H9 (cell line): ENCODE measurements around the gene DTNA. TPM values are rescaled to one million over a fixed set of nuclear protein-coding genes. Genes with fewer than 3 reads are reported as not detected.

Experiments
- DNase-seq: peaks from one replicate; pipeline ENCODE4 v3.0.0-alpha.2; 2017
- H2AFZ ChIP-seq: one replicate; pipeline ENCODE4 v1.6.1; 2013; ENCODE audit warnings: mild to moderate bottlenecking, low read length, control low read depth, moderate library complexity
- H2AK5ac ChIP-seq: 2 replicates; pipeline ENCODE4 v1.6.1; 2013; ENCODE audit warnings: low read length, control low read depth, mixed read lengths; ENCODE audit not compliant: insufficient read length
- H2BK120ac ChIP-seq: one replicate; pipeline ENCODE4 v1.6.1; 2013; ENCODE audit warnings: low read depth, mild to moderate bottlenecking, low read length, control low read depth, inconsistent platforms; ENCODE audit not compliant: poor library complexity, severe bottlenecking
- H2BK12ac ChIP-seq: 2 replicates; pipeline ENCODE4 v1.6.1; 2013; ENCODE audit warnings: low read length, control low read depth, mixed read lengths, low read depth; ENCODE audit not compliant: insufficient read length
- H2BK15ac ChIP-seq: 2 replicates; pipeline ENCODE4 v1.6.1; 2013; ENCODE audit warnings: low read depth, low read length, control low read depth
- H2BK20ac ChIP-seq: one replicate; pipeline ENCODE4 v1.6.1; 2013; ENCODE audit warnings: low read depth, mild to moderate bottlenecking, low read length, control low read depth, inconsistent platforms; ENCODE audit not compliant: poor library complexity, severe bottlenecking
- H2BK5ac ChIP-seq: 2 replicates; pipeline ENCODE4 v1.6.1; 2013; ENCODE audit warnings: low read length, control low read depth, mixed read lengths; ENCODE audit not compliant: insufficient read length
- H3K14ac ChIP-seq: 2 replicates; pipeline ENCODE4 v1.6.1; 2013; ENCODE audit warnings: low read length, control low read depth; ENCODE audit not compliant: insufficient read depth
- H3K18ac ChIP-seq: 2 replicates; pipeline ENCODE4 v1.6.1; 2013; ENCODE audit warnings: low read depth, mild to moderate bottlenecking, mixed read lengths, low read length, control low read depth; ENCODE audit not compliant: insufficient read length
- H3K23ac ChIP-seq: 2 replicates; pipeline ENCODE4 v1.6.1; 2013; ENCODE audit warnings: low read length, control low read depth, mixed read lengths, low read depth; ENCODE audit not compliant: insufficient read length
- H3K23me2 ChIP-seq: 2 replicates; pipeline ENCODE4 v1.6.1; 2013; ENCODE audit warnings: low read depth, mild to moderate bottlenecking, mixed read lengths, low read length, control low read depth; ENCODE audit not compliant: insufficient read length, poor library complexity, severe bottlenecking
- H3K27ac ChIP-seq: 2 replicates; pipeline ENCODE4 v1.5.1; 2013; ENCODE audit warnings: low read length, control low read depth, mixed read lengths, low read depth; ENCODE audit not compliant: insufficient read length
- H3K27me3 ChIP-seq: 2 replicates; pipeline ENCODE4 v1.6.1; 2013; ENCODE audit warnings: low read length, control low read depth, inconsistent platforms; ENCODE audit not compliant: insufficient read depth
- H3K4ac ChIP-seq: 2 replicates; pipeline ENCODE4 v1.6.1; 2013; ENCODE audit warnings: low read depth, mild to moderate bottlenecking, control low read depth, inconsistent platforms, low read length, moderate library complexity
- H3K4me1 ChIP-seq: 2 replicates; pipeline ENCODE4 v1.6.1; 2013; ENCODE audit warnings: low read length, control low read depth, inconsistent platforms; ENCODE audit not compliant: insufficient read depth
- H3K4me2 ChIP-seq: 2 replicates; pipeline ENCODE4 v1.6.1; 2013; ENCODE audit warnings: low read length, control low read depth, mixed read lengths; ENCODE audit not compliant: insufficient read length, insufficient read depth
- H3K56ac ChIP-seq: 2 replicates; pipeline ENCODE4 v1.6.1; 2013; ENCODE audit warnings: low read depth, mild to moderate bottlenecking, mixed read lengths, low read length, control low read depth; ENCODE audit not compliant: insufficient read length
- H3K79me1 ChIP-seq: 2 replicates; pipeline ENCODE4 v1.6.1; 2013; ENCODE audit warnings: low read depth, mild to moderate bottlenecking, moderate library complexity, low read length, control low read depth, inconsistent platforms; ENCODE audit not compliant: insufficient read depth, poor library complexity, severe bottlenecking
- H3K79me2 ChIP-seq: 2 replicates; pipeline ENCODE4 v1.6.1; 2013; ENCODE audit warnings: low read length, control low read depth, inconsistent platforms; ENCODE audit not compliant: insufficient read depth
- H3K9ac ChIP-seq: 2 replicates; pipeline ENCODE4 v1.6.1; 2013; ENCODE audit warnings: low read length, control low read depth, mixed read lengths; ENCODE audit not compliant: insufficient read length; ENCODE audit errors: extremely low read depth
- H3K9me3 ChIP-seq: one replicate; pipeline ENCODE4 v1.6.1; 2013; ENCODE audit warnings: low read depth, low read length, inconsistent platforms; ENCODE audit not compliant: control insufficient read depth
- H3T11ph ChIP-seq: one replicate; pipeline ENCODE4 v1.6.1; 2013; ENCODE audit warnings: mild to moderate bottlenecking, low read length, control low read depth, inconsistent platforms
- H4K20me1 ChIP-seq: one replicate; pipeline ENCODE4 v1.6.1; 2013; ENCODE audit not compliant: control insufficient read depth, insufficient read length, insufficient read depth
- H4K5ac ChIP-seq: 2 replicates; pipeline ENCODE4 v1.6.1; 2013; ENCODE audit warnings: low read depth, mild to moderate bottlenecking, mixed read lengths, low read length, control low read depth; ENCODE audit not compliant: insufficient read length
- H4K8ac ChIP-seq: replicated peaks from 2 replicates; pipeline ENCODE4 v1.6.1; 2013; ENCODE audit warnings: low read length, control low read depth, mixed read lengths, low read depth; ENCODE audit not compliant: insufficient read length
- H4K91ac ChIP-seq: 2 replicates; pipeline ENCODE4 v1.6.1; 2013; ENCODE audit warnings: low read depth, mild to moderate bottlenecking, moderate library complexity, mixed read lengths, low read length, control low read depth; ENCODE audit not compliant: insufficient read length
- H3K27ac Mint-ChIP-seq, 3 experiments: 2 replicates in 2 of 3; 3 replicates in 1 of 3; pipeline ENCODE4 v1.8.0; 2020 to 2021; ENCODE audit warnings: mixed read lengths in 3 of 3, mild to moderate bottlenecking in 1 of 3, moderate library complexity in 1 of 3
- H3K27me3 Mint-ChIP-seq: 2 replicates; pipeline ENCODE4 v1.8.0; 2021; ENCODE audit warnings: low read depth, mild to moderate bottlenecking, moderate library complexity, mixed read lengths
- H3K36me3 Mint-ChIP-seq, 3 experiments: 2 replicates in 2 of 3; 3 replicates in 1 of 3; pipeline ENCODE4 v1.8.0; 2020 to 2021; ENCODE audit warnings: low read depth in 3 of 3, mixed read lengths in 3 of 3; ENCODE audit not compliant: insufficient read depth in 1 of 3
- H3K4me1 Mint-ChIP-seq, 2 experiments: 2 replicates each; pipeline ENCODE4 v1.8.0; 2020; ENCODE audit warnings: mixed read lengths in 2 of 2
- H3K4me3 Mint-ChIP-seq, 2 experiments: 2 replicates in 1 of 2; 3 replicates in 1 of 2; pipeline ENCODE4 v1.8.0; 2020 to 2021; ENCODE audit warnings: mild to moderate bottlenecking in 2 of 2, mixed read lengths in 2 of 2, moderate library complexity in 1 of 2
- H3K9me3 Mint-ChIP-seq, 2 experiments: 2 replicates in 1 of 2; 3 replicates in 1 of 2; pipeline ENCODE4 v1.8.0; 2020; ENCODE audit warnings: mild to moderate bottlenecking in 2 of 2, mixed read lengths in 2 of 2, moderate library complexity in 1 of 2
- CTCF ChIP-seq: fragments of 200-600 bp; sonication (generic); conservative IDR thresholded peaks from 3 replicates; pipeline ENCODE4 v1.8.0; 2021; ENCODE audit warnings: antibody characterized with exemption, mild to moderate bottlenecking
- WGBS: extraction: QIAGEN DNeasy Blood & Tissue Kit; methylation state at CpG from one replicate; pipeline ENCODE4 v1.1.7; 2013; ENCODE audit warnings: missing lambda C conversion rate, low lambda C conversion rate, mixed read lengths; ENCODE audit not compliant: insufficient read length; ENCODE audit errors: extremely low coverage; 5-methylcytosine and 5-hydroxymethylcytosine counted together
- total RNA-seq: library from RNA; stranded (reverse); gene quantifications from 2 replicates; pipeline ENCODE4 v1.2.1, GENCODE V29; 2021

The DTNA gene
- total RNA-seq, 1 experiment from 2014 or later: 25.5 TPM

DNA sequence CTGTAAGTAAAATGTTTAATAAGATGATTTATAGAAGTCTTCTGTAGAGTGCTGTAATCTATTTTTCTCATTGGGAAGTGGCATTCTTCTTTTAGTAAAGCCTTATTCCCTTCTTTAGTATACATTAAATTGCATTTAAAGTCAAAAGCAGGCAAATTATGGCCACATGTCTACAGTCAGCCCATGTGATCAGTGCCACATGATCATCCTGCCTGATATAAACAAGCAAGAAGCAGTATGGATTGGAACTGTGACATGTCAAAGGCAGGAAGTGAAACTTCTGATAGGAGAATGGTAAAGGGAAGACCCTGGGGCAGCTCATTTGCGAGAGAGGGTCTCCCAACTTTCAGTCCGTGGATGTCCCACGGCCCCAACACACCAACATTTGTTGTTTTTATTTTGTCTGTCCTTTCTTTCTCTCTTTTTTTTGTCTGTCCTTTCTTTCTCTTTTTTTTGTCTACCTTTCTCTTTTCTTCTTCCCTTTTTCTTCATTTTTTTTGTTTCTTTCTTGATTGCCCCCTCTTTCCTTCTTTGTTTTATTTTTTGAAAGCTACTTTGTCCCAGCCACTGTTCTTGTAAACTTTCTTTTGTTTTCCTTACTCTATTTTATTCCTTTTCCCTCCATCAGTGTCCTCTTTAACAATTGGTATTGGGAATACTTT is 154.9 kb downstream of the DTNA start:
- no peak overlapping the region for H3K23ac ChIP-seq
- H4K5ac ChIP-seq: no peak overlapping the region
- H3K56ac ChIP-seq: no peak overlapping the region
- no peak overlapping the region for H3K4me2 ChIP-seq
- no peaks in the 10 kb centered on the region for H3K79me2 ChIP-seq
- H3K9ac ChIP-seq: no peak overlapping the region
- H3K27me3 Mint-ChIP-seq: no peaks in the 10 kb centered on the region
- no peak for TF ChIP-seq CTCF
- no peak overlapping the region for H2BK12ac ChIP-seq
- WGBS: no CpG with 5 or more reads among the region's 3 CpGs
- no peaks in the 10 kb centered on the region for H3K4me1 ChIP-seq
- no peaks in the 10 kb centered on the region for H3K9me3 ChIP-seq
- no peak overlapping the region for H4K8ac ChIP-seq
- H3K27ac Mint-ChIP-seq: no peak overlapping the region
- DNase-seq: no peak
- H3K4me3 Mint-ChIP-seq: no peak overlapping the region
- no peak overlapping the region for H3K18ac ChIP-seq
- no peak overlapping the region for H2AK5ac ChIP-seq
- no peak overlapping the region for H2BK120ac ChIP-seq
- H3K9me3 Mint-ChIP-seq: no peaks in the 10 kb centered on the region
- H3K14ac ChIP-seq: no peak overlapping the region
- peaks cover 2 to 5% of the 10 kb centered on the region in 2 experiments for H3K4me1 Mint-ChIP-seq
- no peak overlapping the region for H3K4ac ChIP-seq
- no peak overlapping the region for H2BK5ac ChIP-seq
- no peak overlapping the region for H4K91ac ChIP-seq
- no peaks in the 10 kb centered on the region for H4K20me1 ChIP-seq
- no peaks in the 10 kb centered on the region for H3K27me3 ChIP-seq
- no peak overlapping the region for H2BK20ac ChIP-seq
- no peak overlapping the region for H3T11ph ChIP-seq
- no peaks in the 10 kb centered on the region for H3K23me2 ChIP-seq
- H3K79me1 ChIP-seq: no peaks in the 10 kb centered on the region
- peaks cover 0 to 3% (median 0%) of the 10 kb centered on the region in 3 experiments; a peak in 2 of 7 replicates for H3K36me3 Mint-ChIP-seq
- H3K27ac ChIP-seq: no peak overlapping the region
- H2AFZ ChIP-seq: no peak overlapping the region
- H2BK15ac ChIP-seq: no peak overlapping the region
